NCI-H226 (cell line): ENCODE measurements around the gene SLC2A2.

Experiments
- DNase-seq: peaks from one replicate; pipeline ENCODE4 v3.0.0-alpha.2; 2015

The SLC2A2 gene

DNA sequence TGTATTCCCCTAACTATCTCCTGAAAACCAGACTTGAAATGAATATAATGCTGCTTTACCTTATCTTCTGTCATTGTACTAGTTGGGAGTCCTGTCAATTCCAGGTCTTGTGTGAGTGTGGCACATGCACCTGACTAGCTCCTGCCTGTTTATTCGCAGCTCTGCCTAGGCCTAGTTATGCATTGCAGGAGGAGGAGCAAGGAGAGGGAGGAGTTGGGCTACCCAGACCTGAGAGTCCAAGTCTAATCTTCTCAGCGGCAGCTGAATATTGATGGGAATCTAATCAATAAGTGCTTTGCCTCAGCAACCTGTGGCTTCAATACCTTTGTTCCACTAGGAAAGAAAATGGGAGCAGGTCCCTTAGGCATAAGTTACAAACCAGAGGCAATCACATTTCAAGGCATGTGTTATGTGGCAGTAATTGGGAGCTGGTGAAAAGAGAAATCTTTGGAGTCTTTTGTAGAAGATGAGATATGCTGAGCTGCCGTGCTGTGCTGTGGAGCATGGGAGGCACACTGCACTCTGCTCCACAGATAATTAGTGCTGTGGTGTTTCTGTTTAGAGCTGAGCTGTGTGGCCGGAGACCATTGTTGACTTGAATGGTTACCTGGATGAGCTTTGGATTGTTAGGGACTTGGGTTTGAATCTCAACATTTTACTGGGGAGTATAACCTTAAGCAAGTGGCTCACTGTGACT lies at the start of gene SLC2A2:
SLC2A2 (minus strand) TSS at position 124 of the 697 bp plus-strand sequence; CDS start at position 74, 50 bp downstream.
- DNase-seq: no peak

DNA sequence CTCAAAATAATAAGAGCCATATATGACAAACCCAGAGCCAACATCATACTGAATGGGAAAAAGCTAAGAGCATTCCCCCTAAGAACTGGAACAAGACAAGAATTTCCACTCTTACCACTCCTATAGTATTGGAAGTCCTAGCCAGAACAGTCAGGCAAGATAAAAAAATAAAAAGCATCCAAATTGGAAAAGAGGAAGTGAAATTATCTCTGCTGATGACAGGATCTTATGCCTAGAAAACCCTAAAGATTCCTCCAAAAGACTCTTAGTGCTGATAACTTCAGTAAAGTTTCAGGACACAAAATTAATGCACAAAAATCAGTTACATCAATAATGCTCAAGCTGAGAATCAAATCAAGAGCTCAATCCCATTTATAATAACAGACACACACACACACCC lies 45.9 kb upstream of the SLC2A2 start:
- DNase-seq: no peak

DNA sequence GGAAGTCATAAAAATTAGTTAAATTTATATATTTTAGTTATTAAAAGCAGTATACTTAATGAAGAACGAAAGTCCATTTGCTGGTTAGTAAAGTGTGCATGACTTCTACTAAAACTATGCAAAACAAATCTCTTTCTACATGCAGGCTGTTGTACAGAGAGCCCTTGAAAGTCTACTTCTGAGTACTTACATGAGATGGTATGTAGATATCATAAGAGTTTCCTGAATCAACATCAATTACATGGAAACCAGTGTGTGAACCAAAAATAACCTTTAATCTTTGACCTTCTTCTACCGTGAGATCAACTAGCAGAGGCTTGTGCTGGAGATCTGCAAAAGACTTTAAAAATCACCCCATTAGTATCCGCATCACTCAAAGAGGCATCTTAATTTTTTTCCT lies 42.1 kb upstream of the SLC2A2 start:
- no peak for DNase-seq

DNA sequence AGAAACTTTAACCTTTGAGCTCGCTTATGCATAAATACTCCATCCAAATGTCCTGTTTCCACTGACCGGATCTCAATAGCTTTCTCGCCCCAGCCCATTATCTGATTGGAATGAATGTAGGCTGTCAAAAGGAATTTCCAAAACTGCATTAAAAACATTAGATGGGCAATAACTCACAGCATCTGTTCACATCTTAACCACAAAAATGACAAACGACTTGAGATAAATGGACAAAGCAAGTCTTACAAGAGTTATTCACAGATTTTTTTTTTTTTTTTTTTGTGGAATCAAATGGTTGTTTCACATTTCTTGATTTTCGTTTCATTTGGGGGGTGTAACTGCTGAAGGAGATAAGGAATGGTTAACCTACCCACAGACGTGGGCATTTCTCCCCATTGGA lies 39.7 kb upstream of the SLC2A2 start:
- DNase-seq: peak; percentile 26

- DNase-seq: no peak
Measured at GRCh38 chr3:171065732-171066131, 39.2 kb upstream of the SLC2A2 start.

DNA sequence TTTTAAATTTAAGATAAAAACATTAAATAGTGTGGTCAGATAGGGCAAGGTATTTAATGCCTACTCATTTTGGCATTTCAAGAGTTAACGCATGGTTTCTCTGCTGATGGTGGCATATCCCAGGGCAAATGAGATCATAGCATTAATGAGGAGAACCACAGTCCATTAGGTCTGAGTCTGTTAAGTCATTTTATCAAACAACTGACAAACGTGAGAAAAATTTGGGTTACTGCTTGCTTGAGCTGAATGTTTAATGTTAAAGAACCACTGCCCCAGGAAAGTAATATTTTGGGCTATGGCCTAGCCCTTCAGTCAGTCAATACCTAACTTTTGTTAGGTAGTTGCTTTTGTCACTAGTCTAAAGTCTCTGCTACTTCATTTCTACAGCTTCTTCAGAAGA lies 37.9 kb upstream of the SLC2A2 start:
- DNase-seq: peak; percentile 9

DNA sequence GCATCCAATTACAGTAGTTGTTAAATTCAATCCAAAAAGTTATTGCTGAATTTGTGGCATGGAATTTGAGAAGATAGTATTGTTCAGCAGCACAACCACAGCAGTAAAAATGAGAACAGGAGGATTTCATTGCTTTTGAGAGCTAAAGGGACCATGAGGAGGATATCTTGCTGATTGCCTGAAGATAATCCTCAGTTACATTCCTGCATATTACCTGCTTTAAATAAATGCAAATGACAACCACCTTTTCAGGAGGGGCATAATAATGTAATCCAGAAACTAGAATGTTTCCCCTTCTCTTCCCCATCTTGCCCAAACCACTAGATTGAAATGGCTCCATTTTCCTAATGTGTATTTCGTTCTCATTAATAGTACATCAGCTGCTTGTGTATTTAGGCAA lies 35.2 kb upstream of the SLC2A2 start:
- no peak for DNase-seq

- DNase-seq: no peak
Measured at GRCh38 chr3:171059978-171060377, 33.5 kb upstream of the SLC2A2 start.

DNA sequence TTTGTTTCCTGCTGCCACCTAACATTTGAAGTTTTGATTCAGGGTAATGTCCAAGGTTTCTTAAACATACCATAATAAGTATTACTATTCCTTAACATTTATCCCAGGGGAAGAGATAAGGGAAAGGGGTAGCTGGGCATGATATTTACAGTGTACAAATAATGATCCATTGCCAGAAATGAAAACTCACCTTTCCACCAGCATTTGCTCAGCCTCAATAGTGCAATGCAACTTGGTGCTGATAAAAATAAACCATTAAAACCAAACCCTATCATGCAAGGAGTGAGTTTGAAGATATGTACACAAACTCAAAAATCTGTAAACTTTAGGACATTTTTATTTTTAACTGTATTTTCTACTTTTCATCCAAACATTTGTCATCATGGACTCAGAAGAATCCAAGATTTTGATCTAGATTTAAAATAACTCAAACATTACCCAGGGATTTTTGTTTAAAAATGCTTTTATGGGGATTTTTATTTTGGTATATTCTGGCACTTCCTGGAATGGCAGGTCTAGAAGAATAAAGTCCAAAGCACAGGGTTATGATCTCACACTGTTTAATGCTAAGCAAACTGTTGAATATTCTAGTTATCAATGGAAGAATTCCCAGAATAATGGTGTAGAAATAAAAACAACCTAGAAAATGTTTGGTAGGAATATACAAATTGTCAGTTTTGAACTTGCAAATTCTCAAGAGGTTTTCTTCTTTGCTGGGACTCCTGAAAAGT lies 32.5 kb upstream of the SLC2A2 start:
- DNase-seq: no peak

DNA sequence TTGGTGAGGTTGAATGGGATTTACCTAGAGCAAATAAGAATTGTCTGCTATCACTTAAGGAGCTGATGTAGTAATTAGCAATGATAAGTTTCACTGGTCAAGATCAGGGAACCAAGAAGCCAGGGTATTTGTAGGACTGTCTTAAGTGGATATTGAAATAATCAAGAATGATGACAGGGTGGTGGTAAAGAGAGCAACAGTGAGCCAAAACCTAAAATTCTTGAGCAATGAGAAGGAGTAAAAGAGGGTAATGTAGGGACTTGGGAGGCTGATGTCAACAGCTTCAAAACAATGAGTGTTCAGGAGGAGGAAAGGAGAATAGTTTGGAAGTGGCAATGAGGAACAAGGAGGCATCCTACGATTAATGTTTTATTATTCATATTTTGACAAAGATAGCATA lies 31.5 kb upstream of the SLC2A2 start:
- peak; percentile 31 for DNase-seq

DNA sequence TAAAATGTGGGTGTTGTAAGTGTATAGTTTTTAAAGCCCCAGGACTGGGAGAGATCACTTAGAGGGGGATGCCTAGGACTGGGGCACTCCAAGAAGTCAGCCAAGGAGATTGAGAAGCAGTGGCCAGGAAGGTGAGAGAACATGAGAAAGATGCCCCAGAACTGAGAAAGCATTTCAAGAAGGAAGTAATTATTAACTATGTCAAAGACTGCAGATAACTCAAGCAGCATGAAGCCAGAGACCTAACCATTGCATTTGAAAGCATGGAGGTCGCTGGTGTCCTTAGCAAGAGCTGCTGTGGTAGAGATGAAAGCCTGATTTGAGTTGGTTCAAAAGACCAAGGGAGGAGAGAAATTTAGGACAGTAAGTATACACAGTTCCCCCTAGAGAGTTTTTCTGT lies 30.6 kb upstream of the SLC2A2 start:
- DNase-seq: no peak

DNA sequence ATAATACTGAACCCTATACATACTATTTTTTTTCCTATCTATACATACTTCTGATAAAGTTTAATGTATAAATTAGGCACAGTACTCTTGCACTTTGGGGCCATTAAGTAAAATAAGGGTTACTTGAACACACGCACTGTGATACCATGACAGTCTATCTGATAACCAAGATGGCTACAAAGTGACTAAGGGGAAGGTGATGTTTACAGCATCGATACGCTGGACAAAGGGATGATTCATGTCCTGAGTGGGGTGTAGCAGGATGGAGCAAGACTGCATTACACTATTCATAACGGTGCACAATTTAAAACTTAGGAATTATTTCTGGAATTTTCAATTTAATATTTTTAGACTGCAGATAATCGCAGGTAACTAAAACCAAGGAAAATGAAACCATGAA lies 30.0 kb upstream of the SLC2A2 start:
- DNase-seq: peak; percentile 36

DNA sequence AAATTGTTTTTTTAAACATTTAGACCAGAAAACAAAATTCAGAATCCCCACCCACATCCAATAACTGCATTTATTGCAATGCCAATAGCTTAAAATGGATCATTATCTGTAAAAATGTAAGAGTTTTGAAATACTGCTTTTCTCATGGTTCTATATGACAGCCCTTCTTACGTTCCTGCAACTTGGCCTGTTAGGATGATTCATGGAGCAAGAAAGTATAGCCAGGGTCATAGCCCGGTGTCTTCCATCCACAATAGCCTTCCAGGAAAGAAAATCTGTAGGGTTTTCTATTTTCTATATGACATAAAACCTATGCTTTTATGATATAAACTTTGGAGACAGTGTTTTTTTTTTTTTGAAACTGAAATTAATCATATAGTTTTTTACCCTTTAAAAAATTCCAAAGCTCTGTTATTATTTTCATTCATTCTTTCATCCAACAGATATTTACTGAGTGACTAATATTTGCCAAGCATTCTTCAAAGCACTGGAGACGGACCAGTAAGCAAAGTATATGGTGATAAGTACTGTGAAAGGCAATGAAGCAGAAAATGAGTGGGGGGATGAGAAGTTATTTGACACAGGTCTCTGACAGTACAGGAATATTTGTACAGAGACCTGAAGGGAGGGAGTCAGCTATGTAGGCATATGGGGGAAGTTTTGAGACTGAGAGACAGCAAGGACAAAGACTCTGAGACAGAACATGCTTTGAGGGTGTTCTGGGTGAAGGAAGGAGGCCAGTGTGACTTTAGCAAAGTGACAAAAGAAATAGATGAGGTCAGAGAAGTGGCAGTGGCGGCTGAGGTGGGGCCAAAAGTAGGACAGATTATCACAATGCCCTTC lies 29.0 kb upstream of the SLC2A2 start:
- DNase-seq: peak; percentile 43

DNA sequence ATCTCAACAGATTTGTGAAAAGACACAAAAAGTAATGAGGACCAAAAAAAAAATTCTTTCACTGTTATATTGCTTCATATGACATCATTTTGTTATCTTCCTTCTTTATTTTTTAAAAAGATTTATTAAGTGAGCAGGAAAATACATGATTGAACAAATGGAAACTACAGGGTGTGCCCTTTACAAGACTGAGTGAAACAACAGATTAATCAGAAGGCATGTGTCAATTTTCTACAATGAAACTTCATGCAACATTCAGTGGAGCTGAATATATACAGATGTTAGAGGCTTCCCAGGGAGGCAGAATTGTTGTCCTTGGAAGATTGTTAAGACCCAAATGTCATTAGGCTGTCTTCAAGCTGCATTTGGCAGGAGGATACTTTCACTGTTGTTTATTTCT lies 28.4 kb upstream of the SLC2A2 start:
- DNase-seq: no peak

- no peak for DNase-seq
Measured at GRCh38 chr3:171054231-171054630, 27.7 kb upstream of the SLC2A2 start.

GRCh38 chr3:171049861-171050444 lies 23.4 kb upstream of the SLC2A2 start:
- DNase-seq: peak; percentile 25

GRCh38 chr3:171046760-171047159 lies 20.2 kb upstream of the SLC2A2 start:
- DNase-seq: no peak

GRCh38 chr3:171044835-171045793 lies 18.6 kb upstream of the SLC2A2 start:
- peak; percentile 10 for DNase-seq

DNA sequence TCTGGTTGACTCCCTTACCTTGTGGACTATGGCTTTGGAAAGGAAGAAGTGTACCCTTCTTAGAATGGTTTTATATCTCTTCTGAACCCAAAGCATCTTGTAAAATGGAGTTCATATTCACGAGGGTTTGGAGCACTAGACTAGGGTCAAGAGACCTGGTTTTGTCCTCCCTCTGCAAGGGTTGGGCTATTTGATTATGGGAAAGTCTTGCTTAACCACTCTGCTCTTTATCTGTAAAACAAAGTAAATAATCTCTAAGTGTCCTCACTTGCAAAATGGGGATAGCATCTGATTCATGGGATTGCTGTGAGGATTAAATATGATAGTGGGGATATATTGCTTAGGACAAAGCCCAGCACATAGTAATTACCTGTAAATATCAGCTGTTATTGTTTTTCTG lies 17.9 kb upstream of the SLC2A2 start:
- no peak for DNase-seq

DNA sequence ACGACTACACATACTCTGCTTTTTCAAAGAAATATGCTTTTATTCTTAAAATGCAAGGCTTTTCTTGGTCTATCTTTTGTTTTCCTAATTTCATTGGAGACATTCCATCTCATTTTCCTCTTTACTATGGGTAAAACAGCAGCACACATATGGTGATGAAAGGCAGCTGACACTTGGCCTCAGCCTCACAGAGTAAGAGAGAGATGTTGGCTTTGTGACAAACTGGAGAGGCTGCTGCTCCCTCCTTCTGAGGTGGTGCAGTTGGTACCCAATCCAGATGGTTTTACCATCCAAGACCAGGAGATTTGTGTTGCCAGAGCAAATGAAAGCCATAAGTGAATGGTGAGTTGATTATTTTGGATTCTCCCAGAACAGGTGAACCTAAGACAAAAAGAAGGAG lies 13.2 kb upstream of the SLC2A2 start:
- no peak for DNase-seq

DNA sequence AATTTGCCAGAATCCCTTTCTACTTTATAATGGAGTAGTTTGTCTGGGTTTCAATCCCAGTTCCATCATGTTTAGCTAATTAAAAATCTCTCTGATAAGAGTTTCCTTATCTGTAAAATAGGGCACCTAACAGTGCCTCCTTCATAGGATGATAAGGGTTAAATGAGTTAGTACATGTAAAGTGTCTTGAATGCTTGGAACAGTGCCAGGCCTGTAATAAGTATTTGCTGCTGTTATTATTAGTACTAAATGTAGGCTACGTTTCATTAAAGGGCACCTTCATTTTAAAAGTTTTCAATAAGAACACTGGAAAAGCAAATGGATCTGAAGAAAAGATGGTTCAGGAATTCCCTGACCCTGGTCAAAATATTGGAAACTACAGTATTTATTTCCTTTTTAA lies 11.8 kb upstream of the SLC2A2 start:
- no peak for DNase-seq

DNA sequence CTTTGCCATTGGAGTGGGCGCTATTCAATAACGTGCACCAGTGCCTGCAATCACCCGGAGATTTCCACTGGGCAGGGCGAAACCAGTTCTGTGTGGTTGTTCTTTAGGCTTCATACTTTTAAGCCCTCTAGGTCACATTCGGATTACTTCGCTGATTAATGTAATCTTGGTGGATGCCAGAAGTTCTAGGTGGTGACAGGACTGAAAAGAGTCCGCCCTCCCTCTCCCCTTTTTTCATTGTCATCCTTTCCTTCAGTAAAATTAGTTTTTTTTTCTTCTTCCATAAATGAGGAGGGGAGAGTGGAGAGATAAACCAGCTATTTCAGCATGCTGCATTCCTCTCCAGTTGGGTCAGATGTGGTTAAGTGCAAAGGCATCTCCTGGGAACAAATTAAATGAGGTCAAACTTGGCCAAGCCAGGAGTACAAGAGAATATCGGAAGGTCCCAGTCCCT lies 2.3 kb upstream of the SLC2A2 start:
- peak; percentile 84 for DNase-seq
